Stimulated activated naive CD8-positive, alpha-beta T cell treated with anti-CD3 and anti-CD28 coated beads, Interleukin-15, amount 100 ng/mL, for 72 hours (primary cell): ENCODE results near the gene KIF1B.

ENCODE experiments used
- ATAC-seq: fragments of 150-1000 bp; cut with Tn5 transposase; 2 replicates; pipeline ENCODE4 v1.10.0; 2021; ENCODE audit warnings: mild to moderate bottlenecking, moderate library complexity
- DNase-seq, 2 donors: peaks; one replicate each; pipeline ENCODE4 v3.0.0; 2021 to 2022
- H3K27ac Mint-ChIP-seq, 2 donors: one replicate each; pipeline ENCODE4 v1.8.0; 2022; ENCODE audit warnings: mild to moderate bottlenecking in 2 of 2, mixed read lengths in 2 of 2, moderate library complexity in 2 of 2
- H3K27me3 Mint-ChIP-seq: one replicate; pipeline ENCODE4 v1.8.0; 2022; ENCODE audit warnings: mixed read lengths
- H3K4me1 Mint-ChIP-seq: one replicate; pipeline ENCODE4 v1.8.0; 2022; ENCODE audit warnings: mild to moderate bottlenecking, mixed read lengths
- H3K4me3 Mint-ChIP-seq, 2 donors: one replicate each; pipeline ENCODE4 v1.8.0; 2022; ENCODE audit warnings: mild to moderate bottlenecking in 2 of 2, mixed read lengths in 2 of 2, moderate library complexity in 1 of 2
- H3K9me3 Mint-ChIP-seq, 2 donors: one replicate each; pipeline ENCODE4 v1.8.0; 2022; ENCODE audit warnings: mixed read lengths in 2 of 2

KIF1B gene, protein sequence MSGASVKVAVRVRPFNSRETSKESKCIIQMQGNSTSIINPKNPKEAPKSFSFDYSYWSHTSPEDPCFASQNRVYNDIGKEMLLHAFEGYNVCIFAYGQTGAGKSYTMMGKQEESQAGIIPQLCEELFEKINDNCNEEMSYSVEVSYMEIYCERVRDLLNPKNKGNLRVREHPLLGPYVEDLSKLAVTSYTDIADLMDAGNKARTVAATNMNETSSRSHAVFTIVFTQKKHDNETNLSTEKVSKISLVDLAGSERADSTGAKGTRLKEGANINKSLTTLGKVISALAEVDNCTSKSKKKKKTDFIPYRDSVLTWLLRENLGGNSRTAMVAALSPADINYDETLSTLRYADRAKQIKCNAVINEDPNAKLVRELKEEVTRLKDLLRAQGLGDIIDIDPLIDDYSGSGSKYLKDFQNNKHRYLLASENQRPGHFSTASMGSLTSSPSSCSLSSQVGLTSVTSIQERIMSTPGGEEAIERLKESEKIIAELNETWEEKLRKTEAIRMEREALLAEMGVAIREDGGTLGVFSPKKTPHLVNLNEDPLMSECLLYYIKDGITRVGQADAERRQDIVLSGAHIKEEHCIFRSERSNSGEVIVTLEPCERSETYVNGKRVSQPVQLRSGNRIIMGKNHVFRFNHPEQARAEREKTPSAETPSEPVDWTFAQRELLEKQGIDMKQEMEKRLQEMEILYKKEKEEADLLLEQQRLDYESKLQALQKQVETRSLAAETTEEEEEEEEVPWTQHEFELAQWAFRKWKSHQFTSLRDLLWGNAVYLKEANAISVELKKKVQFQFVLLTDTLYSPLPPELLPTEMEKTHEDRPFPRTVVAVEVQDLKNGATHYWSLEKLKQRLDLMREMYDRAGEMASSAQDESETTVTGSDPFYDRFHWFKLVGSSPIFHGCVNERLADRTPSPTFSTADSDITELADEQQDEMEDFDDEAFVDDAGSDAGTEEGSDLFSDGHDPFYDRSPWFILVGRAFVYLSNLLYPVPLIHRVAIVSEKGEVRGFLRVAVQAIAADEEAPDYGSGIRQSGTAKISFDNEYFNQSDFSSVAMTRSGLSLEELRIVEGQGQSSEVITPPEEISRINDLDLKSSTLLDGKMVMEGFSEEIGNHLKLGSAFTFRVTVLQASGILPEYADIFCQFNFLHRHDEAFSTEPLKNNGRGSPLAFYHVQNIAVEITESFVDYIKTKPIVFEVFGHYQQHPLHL (N-terminal part only)

GRCh38 chr1:10209905-10210810, at the start of gene KIF1B:
TSS of gene KIF1B (plus strand) at chr1:10210570. CDS start at chr1:10232329, 21,759 bp downstream.
- Mint-ChIP-seq H3K27me3 (peaks cover 6% of the 10 kb centered on the region), H3K9me3 (no peaks in the 10 kb centered on the region), H3K4me1 (peaks cover 29% of the 10 kb centered on the region), H3K4me3 (peak within 1 kb of the TSS; percentile 91 to 98), H3K27ac (peak within 1 kb of the TSS; percentile 90 to 96)
- DNase-seq, result peak; percentile 97
- ATAC-seq, result peak; percentile 99

GRCh38 chr1:10160907-10161490, 49.4 kb upstream of the KIF1B start:
- Mint-ChIP-seq H3K4me1 (no peaks in the 10 kb centered on the region), H3K27ac (peak overlapping the region in 1 of 2 donors; percentile 83), H3K9me3 (no peaks in the 10 kb centered on the region), H3K27me3 (no peaks in the 10 kb centered on the region), H3K4me3 (no peak overlapping the region)
- no peak for ATAC-seq
- DNase-seq, result no peak

GRCh38 chr1:10161541-10162290, 48.7 kb upstream of the KIF1B start:
- Mint-ChIP-seq H3K9me3 (no peaks in the 10 kb centered on the region), H3K27ac (peak overlapping the region in 1 of 2 donors; percentile 2), H3K4me1 (no peaks in the 10 kb centered on the region), H3K27me3 (no peaks in the 10 kb centered on the region), H3K4me3 (no peak overlapping the region)
- DNase-seq (no peak), ATAC-seq (no peak)

GRCh38 chr1:10168912-10169514, 41.4 kb upstream of the KIF1B start:
- peaks cover 61% of the 10 kb centered on the region for H3K4me1 Mint-ChIP-seq
- peak overlapping the region in 1 of 2 donors; percentile 75 for H3K4me3 Mint-ChIP-seq
- peaks cover 0 to 4% of the 10 kb centered on the region in 2 donors for H3K9me3 Mint-ChIP-seq
- peak in 1 of 2 donors; percentile 35 for DNase-seq
- H3K27ac Mint-ChIP-seq, result peak overlapping the region; percentile 98 to 100
- ATAC-seq, result peak; percentile 18
- H3K27me3 Mint-ChIP-seq, result no peaks in the 10 kb centered on the region

DNA sequence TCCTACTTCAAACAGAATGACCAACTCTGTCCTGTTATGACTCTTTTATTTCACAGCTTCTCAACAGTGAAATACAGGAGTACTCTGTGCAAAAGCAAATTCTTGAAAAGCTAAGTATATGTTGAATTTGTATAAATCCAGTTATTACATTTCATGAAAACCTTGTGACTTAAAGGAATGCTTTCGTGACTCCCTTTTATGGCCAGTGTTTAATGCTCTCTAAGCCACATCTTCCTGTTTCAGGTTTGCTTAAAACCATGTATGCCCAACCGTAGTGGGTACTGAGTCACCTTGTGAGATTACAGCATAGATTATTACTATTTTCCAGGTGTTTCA, 40.2 kb upstream of the KIF1B start:
- H3K9me3 Mint-ChIP-seq, result peaks cover 4 to 7% of the 10 kb centered on the region in 2 donors
- peak overlapping the region; percentile 75 to 85 for H3K4me3 Mint-ChIP-seq
- ATAC-seq, result peak; percentile 94
- DNase-seq, result peak; percentile 27 to 55
- H3K27ac Mint-ChIP-seq, result peak overlapping the region; percentile 98 to 100
- no peaks in the 10 kb centered on the region for H3K27me3 Mint-ChIP-seq
- H3K4me1 Mint-ChIP-seq, result peaks cover 70% of the 10 kb centered on the region

GRCh38 chr1:10171105-10171767, 39.1 kb upstream of the KIF1B start:
- peaks cover 9 to 14% of the 10 kb centered on the region in 2 donors for H3K9me3 Mint-ChIP-seq
- peaks cover 70% of the 10 kb centered on the region for H3K4me1 Mint-ChIP-seq
- peak overlapping the region; percentile 98 to 100 for H3K27ac Mint-ChIP-seq
- H3K27me3 Mint-ChIP-seq, result no peaks in the 10 kb centered on the region
- DNase-seq (no peak), ATAC-seq (no peak)
- H3K4me3 Mint-ChIP-seq, result peak overlapping the region; percentile 56 to 85

DNA sequence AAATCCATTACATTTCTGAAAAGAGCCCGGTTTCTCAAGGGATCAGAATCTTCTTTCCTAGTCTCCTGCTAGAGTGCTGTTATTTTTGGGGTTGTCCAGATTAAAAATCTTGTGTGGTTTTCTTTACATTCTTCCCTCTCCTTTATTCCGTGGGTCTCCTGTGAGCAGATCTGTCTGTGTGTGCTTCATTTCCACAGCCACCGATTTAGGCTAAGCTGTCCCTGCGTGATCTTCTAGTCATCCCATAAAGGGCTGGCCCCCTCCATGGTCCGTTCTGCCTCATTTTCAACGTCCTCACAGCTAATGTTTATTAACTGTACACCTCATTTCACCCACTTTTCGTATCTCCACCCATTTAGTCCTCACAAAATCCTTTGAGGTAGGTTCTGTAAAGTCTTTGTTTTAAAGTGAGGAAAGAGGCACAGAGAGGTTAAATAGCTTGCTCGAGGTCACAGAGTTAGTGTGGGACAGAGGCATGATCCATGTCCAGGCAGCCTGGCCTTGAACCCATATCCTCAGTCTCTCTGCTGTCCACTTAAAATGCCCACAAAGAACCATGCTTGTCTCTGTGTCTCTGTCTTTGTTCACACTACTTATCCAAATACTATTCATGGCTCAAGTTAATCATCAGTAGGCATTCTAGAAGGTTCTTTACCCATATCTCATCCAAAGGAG, 38.2 kb upstream of the KIF1B start:
- Mint-ChIP-seq H3K27me3 (no peaks in the 10 kb centered on the region), H3K4me1 (peaks cover 70% of the 10 kb centered on the region), H3K9me3 (peaks cover 9 to 14% of the 10 kb centered on the region in 2 donors), H3K4me3 (peak overlapping the region; percentile 47 to 60), H3K27ac (peak overlapping the region; percentile 70 to 93)
- DNase-seq, result no peak
- ATAC-seq, result no peak

- ATAC-seq (peak; percentile 47), DNase-seq (peak in 1 of 2 donors; percentile 58)
- Mint-ChIP-seq H3K4me1 (peaks cover 63% of the 10 kb centered on the region), H3K9me3 (peaks cover 9 to 14% of the 10 kb centered on the region in 2 donors), H3K4me3 (peak overlapping the region; percentile 7 to 42), H3K27me3 (no peaks in the 10 kb centered on the region), H3K27ac (peak overlapping the region; percentile 41 to 93)
Measured at GRCh38 chr1:10173582-10173981, 36.8 kb upstream of the KIF1B start.

- ATAC-seq, result no peak
- Mint-ChIP-seq H3K27me3 (no peaks in the 10 kb centered on the region), H3K9me3 (peaks cover 5 to 14% of the 10 kb centered on the region in 2 donors), H3K4me3 (no peak overlapping the region), H3K27ac (no peak overlapping the region), H3K4me1 (peaks cover 21% of the 10 kb centered on the region)
- DNase-seq, result no peak
Measured at GRCh38 chr1:10177876-10178275, 32.5 kb upstream of the KIF1B start.

DNA sequence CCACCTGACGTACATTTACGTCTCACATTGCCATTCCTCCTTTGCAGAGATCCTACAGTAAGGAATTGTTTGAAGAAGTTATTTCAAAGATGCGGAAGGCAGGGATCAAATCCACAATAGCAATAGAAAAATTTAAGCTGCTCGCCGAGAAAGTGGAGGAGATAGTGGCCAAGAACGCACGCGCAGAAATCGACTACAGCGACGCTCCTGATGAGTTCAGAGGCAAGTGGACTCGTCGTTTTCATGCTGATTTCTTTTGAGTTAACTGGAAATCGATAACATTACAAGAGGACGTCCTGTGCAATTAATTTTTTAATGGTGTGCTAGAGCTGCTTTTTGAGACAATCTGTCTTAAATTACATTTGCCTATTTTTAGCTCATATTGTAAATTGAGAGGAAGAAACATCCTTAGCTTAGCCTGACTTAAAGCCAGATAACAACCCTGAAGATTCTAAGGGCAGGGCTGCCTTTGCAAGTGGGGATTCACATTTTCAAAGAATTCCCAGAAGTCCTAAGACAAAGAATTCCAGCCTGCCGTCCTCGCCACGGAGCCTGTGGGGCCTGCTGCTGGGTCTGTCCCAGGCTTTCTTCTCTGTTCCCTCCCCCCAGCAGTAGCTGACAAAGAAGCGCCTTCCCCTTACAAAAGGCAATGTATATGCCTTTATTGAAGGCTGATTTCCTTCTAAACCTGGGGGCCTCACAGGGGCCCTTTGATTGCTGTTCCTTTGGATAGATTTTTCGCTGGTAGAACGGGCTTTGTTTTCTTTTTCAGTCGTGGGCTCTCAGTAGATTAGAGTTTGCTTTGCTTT, 31.6 kb upstream of the KIF1B start:
- H3K27me3 Mint-ChIP-seq, result no peaks in the 10 kb centered on the region
- H3K27ac Mint-ChIP-seq, result no peak overlapping the region

DNA sequence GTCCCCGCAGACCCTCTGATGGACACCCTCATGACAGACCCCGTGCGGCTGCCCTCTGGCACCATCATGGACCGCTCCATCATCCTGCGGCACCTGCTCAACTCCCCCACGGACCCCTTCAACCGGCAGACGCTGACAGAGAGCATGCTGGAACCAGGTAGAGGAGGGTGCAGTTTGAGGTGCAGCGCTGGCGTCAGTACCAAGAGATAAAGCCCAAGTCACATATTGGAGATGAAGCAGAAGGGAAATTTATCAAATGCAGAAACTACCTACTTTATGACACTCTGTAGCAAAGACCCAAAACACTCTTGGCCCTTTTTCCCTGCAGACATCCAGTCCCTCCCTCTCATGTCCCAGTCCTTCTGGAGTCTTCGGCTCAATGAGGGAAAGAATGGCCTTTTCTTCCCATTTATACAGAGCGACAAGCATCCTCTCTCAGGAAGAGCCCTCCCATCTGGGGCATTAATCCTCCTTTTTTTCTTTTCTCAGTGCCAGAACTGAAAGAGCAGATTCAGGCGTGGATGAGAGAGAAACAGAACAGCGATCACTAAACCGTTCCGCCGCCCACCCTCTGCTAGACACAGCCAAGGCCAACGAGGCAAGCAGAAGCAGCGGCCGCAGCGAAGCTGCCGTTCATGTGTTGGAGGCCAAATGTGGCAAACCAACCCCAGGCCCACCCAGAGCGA, 30.8 kb upstream of the KIF1B start:
- Mint-ChIP-seq H3K27ac (no peak overlapping the region), H3K9me3 (peaks cover 5 to 13% of the 10 kb centered on the region in 2 donors), H3K27me3 (no peaks in the 10 kb centered on the region), H3K4me3 (no peak overlapping the region), H3K4me1 (peaks cover 5% of the 10 kb centered on the region)
- DNase-seq (no peak), ATAC-seq (no peak)

More for the DNA sequence above, 31.6 kb upstream of the KIF1B start:
- no peak for ATAC-seq
- DNase-seq, result no peak
- peaks cover 12% of the 10 kb centered on the region for H3K4me1 Mint-ChIP-seq
- no peak overlapping the region for H3K4me3 Mint-ChIP-seq
- peaks cover 5 to 14% of the 10 kb centered on the region in 2 donors for H3K9me3 Mint-ChIP-seq
